ENCODE results near the gene NANOS3.

DNA sequence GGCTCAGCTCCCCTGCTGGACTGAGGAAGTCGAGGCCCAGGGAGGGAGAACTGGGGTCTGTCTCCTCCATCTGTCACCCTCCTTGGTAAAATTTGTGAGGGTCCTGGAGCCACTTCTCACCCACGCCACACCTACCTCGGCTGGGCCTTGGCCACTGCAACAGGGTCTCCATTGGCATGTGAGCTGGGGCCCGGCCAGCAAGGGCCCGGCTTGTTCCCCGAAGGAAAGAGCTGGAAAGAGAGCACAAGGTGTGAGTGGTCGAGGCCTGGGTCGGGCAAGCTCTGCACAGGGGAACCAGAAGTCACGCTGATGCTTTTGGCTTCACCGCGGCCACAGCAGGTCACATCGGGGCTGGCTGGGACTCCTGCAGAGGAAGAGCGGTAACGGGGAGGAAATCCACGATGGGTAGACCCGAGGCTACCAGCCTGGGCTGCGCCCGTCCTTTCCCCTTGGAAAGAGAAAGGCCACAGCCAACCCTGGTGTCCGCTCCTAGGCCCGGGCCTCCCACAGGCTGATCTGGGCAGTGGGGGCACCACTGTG, 9.0 kb downstream of the NANOS3 start:
- TF ChIP-seq POLR2A (IDR thresholded peaks at IDR 0.05) (no peak), POLR2AphosphoS5 (IDR thresholded peaks at IDR 0.05) (no peak)
- TF ChIP-seq, protein P1, sequence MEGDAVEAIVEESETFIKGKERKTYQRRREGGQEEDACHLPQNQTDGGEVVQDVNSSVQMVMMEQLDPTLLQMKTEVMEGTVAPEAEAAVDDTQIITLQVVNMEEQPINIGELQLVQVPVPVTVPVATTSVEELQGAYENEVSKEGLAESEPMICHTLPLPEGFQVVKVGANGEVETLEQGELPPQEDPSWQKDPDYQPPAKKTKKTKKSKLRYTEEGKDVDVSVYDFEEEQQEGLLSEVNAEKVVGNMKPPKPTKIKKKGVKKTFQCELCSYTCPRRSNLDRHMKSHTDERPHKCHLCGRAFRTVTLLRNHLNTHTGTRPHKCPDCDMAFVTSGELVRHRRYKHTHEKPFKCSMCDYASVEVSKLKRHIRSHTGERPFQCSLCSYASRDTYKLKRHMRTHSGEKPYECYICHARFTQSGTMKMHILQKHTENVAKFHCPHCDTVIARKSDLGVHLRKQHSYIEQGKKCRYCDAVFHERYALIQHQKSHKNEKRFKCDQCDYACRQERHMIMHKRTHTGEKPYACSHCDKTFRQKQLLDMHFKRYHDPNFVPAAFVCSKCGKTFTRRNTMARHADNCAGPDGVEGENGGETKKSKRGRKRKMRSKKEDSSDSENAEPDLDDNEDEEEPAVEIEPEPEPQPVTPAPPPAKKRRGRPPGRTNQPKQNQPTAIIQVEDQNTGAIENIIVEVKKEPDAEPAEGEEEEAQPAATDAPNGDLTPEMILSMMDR (IDR thresholded peaks at IDR 0.05) = no peak
